NCI-H748 (cell line): Measurements from ENCODE around the gene FMN1.
"Not testable (repeated sequence)": the region's sequence is repeated elsewhere in the genome, so short reads cannot be mapped to it uniquely, and the experiment has no call there.

Experiments
- DNase-seq: peaks from one replicate; lab custom pipeline; 2025; ENCODE audit not compliant: unreplicated experiment; lab: John Stamatoyannopoulos, UW

FMN1 gene

GRCh38 chr15:32866454-32867312 is 327.8 kb downstream of the FMN1 start:
- DNase-seq = no peak

- DNase-seq = no peak
Observed at GRCh38 chr15:32864841-32865240, 329.7 kb downstream of the FMN1 start.

GRCh38 chr15:32864051-32864450 is 330.5 kb downstream of the FMN1 start:
- no peak for DNase-seq

- no peak for DNase-seq
Observed at GRCh38 chr15:32861761-32862160, 332.8 kb downstream of the FMN1 start.

GRCh38 chr15:32861174-32861573 is 333.3 kb downstream of the FMN1 start:
- no peak for DNase-seq

- no peak for DNase-seq
Observed at GRCh38 chr15:32859996-32860395, 334.5 kb downstream of the FMN1 start.

GRCh38 chr15:32859251-32859650 is 335.3 kb downstream of the FMN1 start:
- no peak for DNase-seq

- no peak for DNase-seq
Observed at GRCh38 chr15:32857732-32858131, 336.8 kb downstream of the FMN1 start.

- no peak for DNase-seq
Observed at GRCh38 chr15:32856753-32857152, 337.8 kb downstream of the FMN1 start.

- DNase-seq = no peak
Observed at GRCh38 chr15:32855942-32856341, 338.6 kb downstream of the FMN1 start.

GRCh38 chr15:32853592-32853991 is 340.9 kb downstream of the FMN1 start:
- DNase-seq = no peak

GRCh38 chr15:32852771-32853170 is 341.7 kb downstream of the FMN1 start:
- no peak for DNase-seq

GRCh38 chr15:32852017-32852416 is 342.5 kb downstream of the FMN1 start:
- DNase-seq = no peak

- DNase-seq = no peak
Observed at GRCh38 chr15:32851572-32851971, 342.9 kb downstream of the FMN1 start.

GRCh38 chr15:32849769-32850668 is 344.5 kb downstream of the FMN1 start:
- DNase-seq = no peak

GRCh38 chr15:32846671-32847070 is 347.8 kb downstream of the FMN1 start:
- not testable (repeated sequence) for DNase-seq

- DNase-seq = peak; percentile 43
Observed at GRCh38 chr15:32844118-32844711, 350.3 kb downstream of the FMN1 start.

- peak; percentile 8 for DNase-seq
Observed at GRCh38 chr15:32843219-32843815, 351.2 kb downstream of the FMN1 start.

- no peak for DNase-seq
Observed at GRCh38 chr15:32842081-32842480, 352.4 kb downstream of the FMN1 start.

GRCh38 chr15:32840507-32841245 is 353.8 kb downstream of the FMN1 start:
- DNase-seq = peak; percentile 21
